Suppressor macrophage treated with lipopolysaccharide for 4 hours (primary cell): Measurements from ENCODE around the gene SMC2.

Experiments
- DNase-seq: peaks from one replicate; pipeline ENCODE4 v3.0.0-alpha.2; 2020

The SMC2 gene

GRCh38 chr9:104093647-104094533 is at the start of gene SMC2:
SMC2 (plus strand) TSS chr9:104094309; CDS start chr9:104095385, 1,076 bp downstream.
- DNase-seq: peak; percentile 96

DNA sequence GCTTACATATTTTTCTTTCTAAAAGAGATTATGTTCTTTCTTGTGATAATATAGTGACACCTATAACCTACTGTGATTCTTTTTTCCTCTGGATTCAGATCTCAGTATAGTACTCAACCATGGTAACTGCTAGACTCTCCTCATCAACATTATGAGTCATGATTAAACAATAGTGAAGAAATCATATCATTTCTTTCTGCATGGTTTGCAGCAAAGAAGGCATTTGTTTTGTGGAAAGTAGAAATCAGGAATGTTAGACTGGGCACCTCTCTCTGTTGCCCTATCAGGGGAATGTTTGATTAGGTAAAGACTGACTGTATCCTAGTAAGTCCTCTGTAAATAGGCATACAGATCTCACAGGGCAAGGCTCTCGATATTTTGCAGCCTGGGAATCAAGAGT is 25.6 kb upstream of the SMC2 start:
- no peak for DNase-seq

DNA sequence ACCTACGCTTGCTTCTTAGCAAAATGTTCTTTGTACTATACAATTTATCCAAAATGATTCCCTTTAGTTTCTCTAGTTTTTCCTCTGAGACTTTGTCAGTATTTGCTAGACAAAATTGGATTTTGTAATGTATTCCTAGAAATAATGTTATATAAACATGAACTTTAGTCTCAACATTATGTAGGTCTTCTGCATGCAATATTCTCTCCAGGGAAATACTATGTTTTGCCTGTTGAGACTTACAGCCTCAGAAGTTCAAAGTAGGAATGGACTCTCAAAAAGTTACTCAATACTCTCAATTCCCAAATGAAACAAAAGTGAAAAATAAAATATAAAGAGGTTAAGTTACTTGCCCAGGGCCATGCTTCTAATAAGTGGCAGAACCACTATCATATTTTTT is 24.8 kb upstream of the SMC2 start:
- DNase-seq: no peak

DNA sequence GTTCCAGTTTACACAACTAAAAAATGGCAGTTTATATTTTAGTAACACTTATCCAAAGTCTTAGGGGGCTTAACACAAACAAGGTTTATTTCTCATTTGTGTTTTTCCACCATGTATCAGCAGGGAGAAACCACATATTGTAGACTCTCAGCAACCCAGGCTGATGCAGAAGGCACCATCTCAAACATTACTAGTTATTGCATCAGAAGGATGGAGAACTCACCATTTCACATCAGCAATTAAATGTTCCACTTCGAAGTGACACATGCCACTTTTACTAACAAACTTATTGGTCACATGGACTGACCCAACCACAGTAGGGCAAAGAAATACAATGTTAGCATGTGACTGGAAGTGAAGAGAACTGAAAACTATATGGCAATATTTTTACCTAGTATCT is 22.5 kb upstream of the SMC2 start:
- no peak for DNase-seq

GRCh38 chr9:104073098-104073769 is 20.9 kb upstream of the SMC2 start:
- no peak for DNase-seq

DNA sequence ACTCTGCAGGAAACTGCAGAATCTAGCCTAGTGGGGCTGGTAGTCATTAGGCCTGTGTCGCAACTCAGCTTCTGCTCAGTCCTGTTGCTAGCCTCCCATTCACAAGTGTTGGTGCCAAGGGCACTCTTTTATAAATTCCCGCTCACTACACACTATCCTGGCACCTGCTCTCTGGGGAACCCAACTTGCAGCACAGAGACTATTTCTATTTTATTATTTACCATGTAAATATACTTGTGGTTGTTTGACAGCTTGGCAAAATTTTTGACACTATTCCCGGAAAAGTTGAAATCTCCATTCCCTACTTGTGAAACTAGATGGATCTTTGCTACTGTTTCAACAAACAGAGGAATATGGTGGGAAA is 20.4 kb upstream of the SMC2 start:
- no peak for DNase-seq

DNA sequence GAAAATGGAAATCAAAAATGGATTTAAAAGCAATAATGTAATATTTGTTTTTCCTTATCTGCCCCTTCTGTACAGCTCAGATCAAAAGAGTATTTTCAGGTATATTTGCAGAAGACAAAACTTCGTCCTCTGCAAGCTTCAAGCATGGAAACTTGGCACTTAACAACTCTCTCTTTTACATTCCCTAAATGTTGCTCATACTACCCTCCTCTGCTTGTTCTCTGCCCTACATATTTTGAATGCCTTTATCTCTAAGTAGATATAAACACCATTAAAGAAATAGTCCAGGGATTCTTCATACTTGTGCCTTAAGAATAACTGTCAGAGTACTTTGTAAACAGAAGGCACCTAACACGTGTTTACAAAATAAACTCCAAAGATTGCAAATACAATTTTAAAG is 19.2 kb upstream of the SMC2 start:
- no peak for DNase-seq

DNA sequence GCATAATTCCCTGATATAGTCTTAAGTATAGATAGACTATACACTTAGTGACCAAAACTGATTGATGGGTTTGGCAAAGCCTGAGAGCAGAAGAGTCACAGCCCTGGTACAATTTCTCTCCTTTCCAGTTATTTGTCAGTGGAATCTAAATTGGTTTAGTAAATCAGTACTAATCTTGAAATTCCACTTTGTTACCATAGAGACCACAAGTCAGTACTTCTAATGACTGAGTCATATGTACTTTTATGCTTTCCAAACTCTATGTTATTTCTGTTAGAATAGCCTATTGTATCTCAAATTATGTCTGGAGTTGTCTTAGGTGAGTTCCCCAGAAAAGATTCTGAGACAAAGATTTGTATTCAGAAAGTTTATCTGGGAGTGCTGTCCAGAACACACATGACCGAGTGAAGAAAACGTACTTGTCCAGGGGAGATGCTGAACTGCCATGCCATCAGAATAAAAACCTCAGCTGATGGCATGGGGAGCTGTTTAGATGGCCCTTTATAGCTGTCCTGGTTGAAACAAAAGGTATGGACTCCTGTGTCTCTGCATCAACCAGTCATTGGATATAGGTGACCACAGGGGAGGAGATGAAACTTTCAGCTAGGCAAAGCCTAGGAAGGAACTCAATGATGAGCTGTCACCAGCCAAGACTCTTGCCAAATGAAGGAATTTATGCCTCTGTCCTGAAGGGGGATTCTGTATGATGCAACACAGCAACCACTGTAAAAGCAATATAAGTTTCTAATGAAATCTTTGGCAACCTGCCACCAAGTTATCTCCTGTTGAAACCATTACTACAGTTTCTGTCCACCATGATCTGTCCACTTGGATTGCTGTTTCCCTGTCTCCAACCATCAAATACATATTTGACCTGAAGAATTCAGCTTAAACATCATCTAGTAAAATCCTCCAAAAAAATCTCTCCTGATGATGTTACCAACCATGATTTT is 18.0 kb upstream of the SMC2 start:
- DNase-seq: peak; percentile 32

- no peak for DNase-seq
Measured at GRCh38 chr9:104078596-104078995, 15.5 kb upstream of the SMC2 start.

GRCh38 chr9:104080983-104081382 is 13.1 kb upstream of the SMC2 start:
- no peak for DNase-seq

DNA sequence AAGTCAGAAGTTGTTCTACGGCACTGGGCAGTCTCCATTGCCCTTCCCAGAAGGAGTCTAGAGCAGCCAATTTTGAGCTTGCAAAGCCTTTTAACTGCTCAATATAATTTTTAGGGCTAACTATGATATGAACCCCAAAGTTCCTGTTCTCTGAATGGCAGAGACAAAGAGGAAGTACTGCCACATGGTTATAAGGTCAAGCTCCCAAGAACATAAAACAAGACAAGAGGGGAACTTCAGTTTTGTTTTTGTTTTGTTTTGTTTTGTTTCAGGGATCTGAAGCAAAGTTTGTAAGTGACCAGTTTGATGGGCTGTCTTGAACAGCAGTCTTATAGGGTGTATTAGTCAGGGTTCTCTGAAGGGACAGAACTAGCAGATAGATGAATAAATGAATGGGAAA is 11.9 kb upstream of the SMC2 start:
- peak; percentile 50 for DNase-seq

- no peak for DNase-seq
Measured at GRCh38 chr9:104085525-104085924, 8.6 kb upstream of the SMC2 start.

DNA sequence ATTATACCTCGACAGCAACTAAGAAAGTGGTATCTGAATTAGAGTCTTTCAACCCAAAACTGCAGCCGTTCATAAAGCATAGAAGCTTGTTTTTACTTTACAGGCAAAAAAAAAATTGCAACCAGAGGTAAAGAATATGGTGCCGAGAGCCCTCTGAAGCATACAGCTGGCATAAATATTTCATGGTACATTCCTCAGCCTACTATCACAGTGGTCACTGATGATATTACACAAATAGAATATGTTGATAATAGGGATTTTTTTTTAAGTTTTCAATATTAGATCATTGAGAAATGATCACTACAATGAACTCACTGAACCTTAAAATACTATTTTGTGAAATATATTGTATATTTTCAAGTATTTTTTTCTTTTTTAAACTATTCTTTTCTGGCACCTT is 6.2 kb upstream of the SMC2 start:
- no peak for DNase-seq

GRCh38 chr9:104088416-104088815 is 5.7 kb upstream of the SMC2 start:
- no peak for DNase-seq

DNA sequence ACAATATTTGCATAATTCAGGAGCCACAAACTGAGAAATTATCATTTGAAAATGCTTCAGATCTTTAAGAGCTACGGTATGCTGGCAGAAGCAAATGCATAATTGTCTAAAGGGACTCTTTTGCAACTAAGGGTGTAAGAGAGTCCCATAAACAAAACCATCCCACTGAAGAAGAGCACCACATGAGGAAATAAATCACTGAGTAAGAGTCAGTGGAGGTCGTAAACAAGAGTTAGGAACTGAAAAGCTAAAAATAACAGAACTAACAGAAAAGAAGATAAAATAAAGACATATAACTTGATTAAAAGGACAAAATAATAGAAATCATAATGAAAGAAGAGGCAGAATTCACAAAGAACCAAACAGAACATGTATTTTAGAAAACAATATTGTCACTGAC is 3.5 kb upstream of the SMC2 start:
- peak; percentile 6 for DNase-seq

- peak; percentile 46 for DNase-seq
Measured at GRCh38 chr9:104091116-104091515, 3.0 kb upstream of the SMC2 start.

DNA sequence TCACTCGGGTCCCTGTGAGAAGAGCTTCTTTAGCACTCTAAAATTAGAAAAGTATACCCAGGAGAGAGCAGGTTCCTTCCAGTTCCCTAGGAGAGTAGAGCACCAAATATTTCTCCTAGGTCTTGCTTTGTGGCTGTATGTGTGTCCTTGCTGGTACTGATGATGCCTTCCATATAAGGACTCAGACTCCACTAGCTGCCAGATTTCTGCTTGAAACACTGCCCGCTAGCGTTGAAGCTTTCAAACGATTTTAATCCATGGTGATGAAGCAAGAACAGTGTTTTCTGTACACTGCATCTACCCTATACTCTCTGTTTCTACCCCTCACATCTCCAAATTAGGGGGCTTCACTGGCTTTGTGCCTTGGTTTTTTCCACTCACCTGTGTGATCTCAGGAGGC is 2.4 kb upstream of the SMC2 start:
- DNase-seq: peak; percentile 37

GRCh38 chr9:104092192-104092591 is 1.9 kb upstream of the SMC2 start:
- DNase-seq: no peak

- DNase-seq: peak; percentile 4
Measured at GRCh38 chr9:104092875-104093600, 1.1 kb upstream of the SMC2 start.

DNA sequence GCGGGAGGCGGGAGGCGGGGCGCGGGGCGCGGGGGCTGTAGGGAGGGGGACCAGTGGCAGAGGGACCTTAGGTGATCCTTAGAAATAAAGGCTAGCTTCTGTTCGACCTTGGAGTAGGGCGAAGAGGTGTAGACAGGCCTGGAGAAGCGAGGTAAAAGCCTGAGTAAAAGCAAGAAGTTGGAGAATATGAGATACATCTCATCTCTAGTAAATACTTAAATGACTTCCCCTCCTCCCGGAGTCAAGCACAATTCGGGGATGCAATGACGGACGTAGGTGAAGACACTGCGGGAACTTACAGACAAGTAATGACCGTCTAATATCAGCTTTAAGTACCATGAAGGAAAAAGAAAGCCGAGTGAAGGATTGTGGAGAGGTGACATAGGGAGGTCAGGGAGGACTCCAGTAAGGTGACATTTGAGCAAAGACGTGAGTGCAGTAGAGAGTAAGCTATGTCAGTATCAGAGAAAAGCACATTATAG is 466 bp downstream of the SMC2 start:
- no peak for DNase-seq

- DNase-seq: no peak
Measured at GRCh38 chr9:104099630-104100029, 5.5 kb downstream of the SMC2 start.

DNA sequence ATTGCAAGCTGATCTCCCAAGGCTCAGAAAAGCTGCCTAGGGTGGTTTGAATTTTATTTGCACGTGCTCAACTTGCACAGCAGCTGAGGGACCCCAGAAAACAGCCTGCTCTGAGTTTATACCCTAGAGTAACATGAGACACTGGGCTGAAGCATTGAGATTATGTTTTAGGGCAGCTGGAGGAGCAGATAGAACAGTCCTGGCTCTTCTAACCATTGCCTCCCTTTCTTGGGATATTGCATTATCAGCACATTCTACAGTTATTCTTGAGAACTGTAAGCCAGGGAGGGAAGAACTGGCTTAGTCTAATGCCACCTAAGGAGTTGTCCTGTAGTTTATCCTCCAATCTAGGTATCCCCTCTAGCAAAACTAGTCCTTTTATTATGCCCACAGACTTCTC is 10.3 kb downstream of the SMC2 start:
- no peak for DNase-seq
